ENCODE data around the gene FAM13A.
"Not testable (repeated sequence)": the region's sequence is repeated elsewhere in the genome, so short reads cannot be mapped to it uniquely, and the experiment has no call there.

The FAM13A gene

GRCh38 chr4:88955580-88956380 lies 101.2 kb downstream of the FAM13A start:
- no peak for DNase-seq

GRCh38 chr4:88953400-88953799 lies 103.6 kb downstream of the FAM13A start:
- DNase-seq = no peak

- DNase-seq = no peak
Observed at GRCh38 chr4:88952081-88952480, 104.9 kb downstream of the FAM13A start.

DNA sequence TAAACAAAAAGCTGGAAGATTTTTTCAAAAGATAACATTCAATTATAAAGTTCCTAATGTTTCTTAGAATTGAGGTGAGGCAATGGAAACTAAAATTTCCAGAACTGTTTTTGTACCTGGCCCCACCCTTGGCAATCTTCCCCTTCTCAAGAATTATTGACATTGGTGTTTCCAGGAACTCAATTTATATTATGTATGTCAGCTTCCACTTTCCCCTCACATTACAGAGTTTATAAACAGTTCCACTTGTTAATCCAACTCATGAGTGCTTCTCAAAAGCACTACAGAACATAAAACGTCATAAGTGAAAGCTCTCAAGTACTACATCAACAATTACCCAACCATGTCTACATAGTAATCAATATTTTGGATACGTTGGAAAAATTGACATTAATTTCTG lies 107.4 kb downstream of the FAM13A start:
- DNase-seq = no peak

GRCh38 chr4:88940506-88940905 lies 116.5 kb downstream of the FAM13A start:
- no peak for DNase-seq

DNA sequence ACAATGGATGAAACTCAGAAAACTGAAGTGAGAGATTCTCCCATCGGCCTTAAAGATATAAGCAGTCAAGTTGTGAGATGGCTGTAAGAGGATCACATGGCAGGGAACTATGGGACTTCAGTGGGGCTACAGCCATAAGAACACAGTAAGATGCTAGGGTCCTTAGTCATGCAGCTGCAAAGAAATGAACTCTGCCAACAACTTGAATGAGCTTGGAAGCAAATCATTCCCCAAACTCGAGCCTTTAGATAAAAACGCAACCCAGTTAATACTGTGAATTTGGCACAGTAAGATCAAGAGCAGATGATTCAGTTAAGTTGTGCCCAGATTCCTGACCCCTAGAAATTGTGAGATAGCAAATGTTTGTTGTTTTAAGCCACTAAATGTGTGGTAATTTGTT lies 117.3 kb downstream of the FAM13A start:
- DNase-seq = no peak

DNA sequence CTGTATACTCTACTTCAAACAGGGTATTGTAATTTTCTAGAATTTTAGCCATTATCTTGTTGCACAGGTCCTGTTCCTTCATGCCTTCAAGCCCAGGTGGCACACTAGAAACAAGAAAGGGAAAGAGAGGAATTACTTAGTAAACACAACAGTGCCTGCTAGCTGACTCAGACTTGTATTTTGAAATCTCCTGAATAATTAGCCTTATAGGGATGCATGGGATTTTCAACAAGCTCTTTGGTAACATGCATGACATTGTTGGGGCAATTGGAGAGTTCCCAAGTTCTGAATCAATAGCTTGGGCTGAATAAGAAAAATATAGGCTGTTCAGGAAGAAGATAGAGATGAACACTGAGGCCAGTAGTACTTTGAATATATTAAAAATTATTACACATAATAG lies 118.8 kb downstream of the FAM13A start:
- peak; percentile 72 for DNase-seq

GRCh38 chr4:88937081-88937480 lies 119.9 kb downstream of the FAM13A start:
- no peak for DNase-seq

DNA sequence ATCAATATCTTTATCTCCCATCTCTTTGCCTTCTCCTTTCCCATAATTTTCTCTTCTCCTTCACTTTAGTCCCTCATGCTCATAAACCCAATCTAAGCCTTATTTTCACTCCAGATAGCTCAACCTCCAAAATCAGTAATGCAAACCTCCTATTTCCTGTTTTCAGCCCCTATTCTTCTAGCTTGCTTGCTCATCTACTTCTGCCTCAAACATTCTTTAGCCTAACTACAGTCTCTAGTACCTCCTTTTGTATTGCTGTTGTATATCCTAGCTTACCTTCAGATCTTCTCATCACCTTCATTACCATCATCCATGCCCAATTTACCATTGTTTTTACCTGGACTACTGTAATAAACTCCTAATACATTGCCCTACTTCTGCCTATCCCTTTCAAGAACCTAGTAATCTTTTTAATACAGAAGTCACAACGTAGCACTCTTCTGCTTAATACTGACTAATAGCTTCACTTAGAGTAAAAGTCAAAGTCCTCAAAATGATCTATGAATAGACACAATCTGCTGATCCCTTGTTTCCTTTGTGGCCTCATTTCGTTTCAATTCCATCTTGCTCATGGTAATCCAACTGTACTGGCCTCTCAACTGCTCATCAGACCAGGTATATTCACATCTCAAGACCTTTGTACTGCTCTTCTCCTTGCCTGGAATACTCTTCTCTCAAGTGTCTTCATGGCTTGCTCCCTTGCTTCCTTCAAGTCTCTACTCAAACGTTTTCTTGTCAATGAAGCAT lies 123.4 kb downstream of the FAM13A start:
- no peak for DNase-seq

DNA sequence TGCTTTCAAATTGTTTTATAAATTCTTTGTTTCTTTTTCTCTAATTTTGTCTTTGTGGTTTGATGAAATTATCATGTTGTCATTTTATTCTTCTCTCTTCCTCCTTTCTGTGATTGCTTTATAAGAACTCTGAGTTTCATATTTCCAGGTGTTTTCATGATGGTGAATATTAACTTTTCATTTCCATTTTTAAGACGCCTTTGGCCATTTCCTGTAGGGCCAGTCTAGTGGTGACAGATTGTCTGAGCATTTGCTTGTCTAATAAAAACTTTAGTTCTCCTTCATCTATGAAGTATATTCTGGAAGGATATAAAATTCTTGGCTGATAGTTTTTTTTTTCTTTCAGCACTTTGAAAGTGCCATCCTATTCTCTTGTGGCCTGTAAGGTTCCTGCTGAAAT lies 128.1 kb downstream of the FAM13A start:
- no peak for DNase-seq

GRCh38 chr4:88927420-88927819 lies 129.6 kb downstream of the FAM13A start:
- DNase-seq = no peak

DNA sequence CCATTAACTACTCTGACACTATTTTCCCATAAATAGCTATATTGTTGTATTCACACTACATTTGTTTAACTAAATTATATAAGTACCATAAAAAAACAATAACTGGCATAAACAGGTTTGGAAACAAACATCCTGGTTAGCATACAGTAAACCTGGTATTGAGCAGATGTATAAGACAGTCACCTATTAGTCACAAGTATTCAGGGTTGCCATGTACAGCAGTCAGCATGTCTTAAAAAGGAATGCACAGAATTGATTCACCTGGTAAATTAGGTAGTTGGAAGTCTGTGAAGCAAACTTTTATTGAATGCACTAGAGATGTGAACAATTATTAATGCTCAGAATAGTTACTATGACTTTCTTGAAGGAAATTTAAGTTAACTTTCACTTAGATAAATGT lies 137.9 kb downstream of the FAM13A start:
- DNase-seq = no peak

DNA sequence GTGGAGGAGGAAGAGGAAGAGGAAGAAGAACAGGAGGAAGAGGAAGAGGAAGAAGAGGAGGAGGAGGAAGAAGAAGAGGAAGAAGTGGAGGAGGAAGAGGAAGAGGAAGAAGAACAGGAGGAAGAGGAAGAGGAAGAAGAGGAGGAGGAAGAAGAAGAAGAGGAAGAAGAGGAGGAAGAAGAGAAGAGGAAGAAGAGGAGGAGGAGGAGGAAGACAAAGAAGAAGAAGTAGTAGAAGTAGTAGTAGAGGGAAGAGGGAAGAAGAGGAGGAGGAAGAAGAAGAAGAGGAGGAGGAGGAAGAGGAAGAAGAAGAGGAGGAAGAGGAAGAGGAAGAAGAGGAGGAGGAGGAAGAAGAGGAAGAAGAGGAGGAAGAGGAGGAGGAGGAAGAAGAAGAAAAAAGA lies 143.8 kb downstream of the FAM13A start:
- DNase-seq = not testable (repeated sequence)

DNA sequence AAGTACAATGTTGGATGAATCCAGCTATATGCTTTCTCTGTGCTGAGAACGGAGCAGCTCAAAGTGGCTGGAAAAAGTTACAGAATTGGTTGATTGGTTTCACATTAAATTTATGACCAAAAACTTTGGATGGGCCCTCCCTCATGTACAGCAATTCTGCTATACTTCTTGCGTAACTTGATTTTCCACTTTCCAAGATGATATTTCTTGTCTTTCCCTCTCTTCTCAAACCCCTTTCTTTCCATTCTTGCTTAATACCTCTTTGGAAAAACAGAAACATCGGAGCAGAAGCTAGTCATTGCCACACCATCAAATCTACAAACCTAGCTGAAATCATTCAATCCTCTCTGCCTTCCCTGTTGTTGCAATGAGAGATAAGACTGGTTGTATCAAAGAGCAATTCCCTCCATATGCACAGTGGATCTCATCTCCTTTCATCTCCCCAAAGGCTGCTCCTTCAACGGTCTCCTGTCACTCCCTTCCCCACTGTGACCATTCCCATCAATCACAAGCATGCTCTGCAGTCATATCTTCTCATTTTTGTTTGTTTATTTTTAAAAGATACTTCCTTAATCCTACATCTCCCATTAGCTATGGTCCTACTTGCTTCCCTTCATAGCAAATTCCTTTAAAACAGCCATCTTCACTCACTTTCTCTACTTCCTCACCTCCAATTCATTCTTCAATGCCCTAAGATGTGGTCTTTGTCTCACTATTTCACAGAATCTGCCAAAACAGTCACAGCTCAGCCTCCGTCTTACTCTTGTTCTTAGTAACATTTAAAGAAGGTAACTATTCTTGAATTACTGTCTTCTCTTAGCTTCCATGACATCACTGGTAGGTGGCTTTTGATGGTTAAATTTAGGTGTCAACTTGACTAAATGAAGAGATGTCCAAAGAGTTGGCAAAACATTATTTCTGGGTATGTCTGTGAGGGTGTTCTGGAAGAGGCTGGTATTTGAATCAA lies 145.5 kb downstream of the FAM13A start:
- DNase-seq = no peak

- DNase-seq = no peak
Observed at GRCh38 chr4:88910101-88910500, 146.9 kb downstream of the FAM13A start.

DNA sequence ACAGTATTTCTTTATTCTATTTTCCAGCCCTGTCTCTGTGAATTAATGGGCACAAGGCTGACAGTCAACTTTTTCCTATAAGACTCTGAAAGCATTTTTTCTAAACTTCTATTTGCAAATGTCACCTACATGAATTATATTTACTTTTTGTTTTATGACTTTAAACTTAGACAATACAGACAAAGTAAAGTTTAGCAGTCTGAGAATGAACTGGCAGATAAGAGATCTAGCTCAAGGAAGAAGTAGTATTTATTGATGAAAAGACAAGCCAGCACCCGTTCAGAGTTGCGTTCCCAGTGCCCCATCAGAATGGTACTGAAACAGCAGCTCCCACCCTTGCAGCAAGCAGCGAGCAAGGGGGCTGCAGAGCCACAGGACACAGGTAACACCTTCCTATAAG lies 148.5 kb downstream of the FAM13A start:
- no peak for DNase-seq

GRCh38 chr4:88908003-88908402 lies 149.0 kb downstream of the FAM13A start:
- DNase-seq = no peak

DNA sequence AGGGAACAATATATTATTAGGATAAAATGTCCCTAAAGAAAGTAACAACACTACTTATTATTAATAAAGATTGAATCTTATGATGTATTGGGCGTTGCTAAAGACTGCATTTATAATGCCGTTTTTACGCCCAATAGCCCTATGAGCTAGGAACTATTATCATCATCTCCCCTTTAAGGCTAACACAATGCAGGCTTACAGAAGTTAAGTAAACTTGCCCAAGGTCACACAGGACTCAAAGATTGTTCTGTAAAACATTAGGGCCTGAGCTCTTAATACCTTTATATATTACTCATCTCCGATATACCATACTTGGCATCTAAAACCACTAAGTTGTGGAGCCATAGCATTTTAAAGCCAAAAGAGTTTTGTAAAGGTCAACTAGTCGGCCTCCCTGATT lies 149.5 kb downstream of the FAM13A start:
- no peak for DNase-seq

GRCh38 chr4:88904240-88904639 lies 152.7 kb downstream of the FAM13A start:
- DNase-seq = not testable (repeated sequence)

DNA sequence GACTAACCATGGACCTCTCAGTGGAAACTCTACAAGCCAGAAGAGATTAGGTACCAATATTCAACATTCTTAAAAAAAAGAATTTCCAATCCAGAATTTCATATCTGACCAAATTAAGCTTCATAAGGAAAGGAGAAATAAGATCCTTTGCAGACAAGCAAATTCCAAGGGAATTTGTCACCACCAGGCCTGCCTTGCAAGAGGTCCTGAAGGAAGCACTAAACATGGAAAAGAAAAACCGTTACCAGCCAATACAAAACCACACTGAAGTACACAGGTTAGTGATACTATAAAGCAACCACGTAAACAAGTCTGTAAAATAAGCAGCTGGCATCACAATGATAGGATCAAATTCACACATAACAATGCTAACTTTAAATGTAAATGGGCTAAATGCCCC lies 156.6 kb downstream of the FAM13A start:
- DNase-seq = no peak

DNA sequence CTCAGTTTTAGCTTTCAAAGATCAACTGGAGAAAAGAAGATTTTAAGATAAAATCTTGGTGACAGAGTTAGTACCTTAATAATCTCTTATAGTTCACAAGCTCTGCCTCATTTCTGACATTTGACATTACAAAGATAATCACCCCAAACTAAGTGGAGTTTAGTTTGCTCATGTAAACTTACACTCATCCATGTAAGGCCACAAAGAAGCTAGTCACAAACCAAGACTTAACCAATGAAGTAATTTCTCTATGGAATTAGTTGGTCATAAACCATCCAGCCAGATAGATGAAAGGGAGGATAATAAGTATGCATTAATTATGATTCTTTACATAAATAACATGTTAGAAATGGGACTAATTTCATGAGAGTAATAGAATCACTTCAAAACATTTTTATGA lies 159.2 kb downstream of the FAM13A start:
- DNase-seq = no peak

DNA sequence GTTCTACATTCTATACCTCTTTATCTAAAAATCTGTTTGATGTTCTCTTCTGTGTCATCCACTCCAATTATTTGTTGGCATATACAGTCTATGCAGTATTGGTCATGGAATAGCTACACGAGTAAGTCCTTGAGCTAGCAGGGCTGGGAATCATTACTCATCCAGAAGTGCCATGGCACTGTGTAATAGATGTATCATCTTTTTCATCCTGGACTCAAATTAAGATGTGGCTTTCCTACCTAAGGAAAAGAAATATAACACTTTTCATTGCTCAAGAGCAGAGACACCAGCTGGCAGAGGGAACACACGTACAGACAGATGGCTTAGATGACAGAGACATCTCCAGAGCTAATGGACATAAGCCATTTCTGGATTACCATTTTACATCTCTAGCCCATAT lies 159.8 kb downstream of the FAM13A start:
- DNase-seq = no peak

DNA sequence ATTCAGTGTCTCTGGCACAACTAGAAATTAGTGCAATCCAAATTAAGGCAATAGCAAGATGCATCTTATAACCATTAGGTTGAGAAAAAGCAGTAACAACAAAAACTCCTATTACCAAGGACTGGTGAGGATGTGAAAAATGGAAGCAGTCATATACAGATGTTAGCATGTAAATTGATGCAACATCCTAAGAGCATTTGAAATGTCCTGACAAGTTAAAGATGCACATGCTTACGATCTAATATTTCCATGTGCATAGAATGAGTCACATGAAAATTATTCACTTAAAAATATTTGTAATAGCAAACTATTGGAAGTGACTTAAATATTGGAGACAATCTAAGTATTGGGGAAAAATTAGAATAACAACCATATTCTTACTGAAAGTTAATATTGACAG lies 163.0 kb downstream of the FAM13A start:
- no peak for DNase-seq
